ENCODE data around the gene ETFRF1. TPM values are rescaled to one million over a fixed set of nuclear protein-coding genes. Genes with fewer than 3 reads are reported as not detected.

ETFRF1 gene
- total RNA-seq, 4 donors from 2014 or later = 13.8 to 43.7 (median 32.5) TPM

GRCh38 chr12:25236190-25236589, 41.2 kb downstream of the ETFRF1 start:
- no peak overlapping the region for H3K27ac ChIP-seq
- no peak for TF ChIP-seq CTCF (IDR thresholded peaks at IDR 0.05)
- TF ChIP-seq POLR2A (IDR thresholded peaks at IDR 0.05) = no peak

GRCh38 chr12:25236626-25237025, 41.6 kb downstream of the ETFRF1 start:
- Histone ChIP-seq H3K4me3 (no peak overlapping the region), H3K9me3 (no peaks in the 10 kb centered on the region), H3K4me1 (no peaks in the 10 kb centered on the region), H3K36me3 (peaks cover 0 to 13% (median 0%) of the 10 kb centered on the region in 3 donors), H3K27me3 (no peaks in the 10 kb centered on the region), H3K27ac (no peak overlapping the region)
- DNase-seq = no peak
- TF ChIP-seq CTCF (IDR thresholded peaks at IDR 0.05) (no peak), POLR2A (IDR thresholded peaks at IDR 0.05) (no peak)

More at GRCh38 chr12:25236190-25236589, 41.2 kb downstream of the ETFRF1 start:
- Histone ChIP-seq H3K9me3 (no peaks in the 10 kb centered on the region), H3K4me1 (no peaks in the 10 kb centered on the region), H3K4me3 (no peak overlapping the region), H3K36me3 (peaks cover 0 to 13% (median 0%) of the 10 kb centered on the region in 3 donors), H3K27me3 (no peaks in the 10 kb centered on the region)
- no peak for DNase-seq

- H3K4me1 ChIP-seq = no peaks in the 10 kb centered on the region
- H3K9me3 ChIP-seq = no peaks in the 10 kb centered on the region
- TF ChIP-seq POLR2A (IDR thresholded peaks at IDR 0.05) (no peak), CTCF (IDR thresholded peaks at IDR 0.05) (peak; percentile 30 to 74 (median 64))
- no peak overlapping the region for H3K4me3 ChIP-seq
- no peak for DNase-seq
- H3K27ac ChIP-seq = no peak overlapping the region
- peaks cover 0 to 11% (median 0%) of the 10 kb centered on the region in 3 donors for H3K36me3 ChIP-seq
- H3K27me3 ChIP-seq = no peaks in the 10 kb centered on the region
Measured at GRCh38 chr12:25241167-25242020, 46.4 kb downstream of the ETFRF1 start.

GRCh38 chr12:25242981-25243679, 48.1 kb downstream of the ETFRF1 start:
- TF ChIP-seq POLR2A (IDR thresholded peaks at IDR 0.05) = no peak
- TF ChIP-seq CTCF (IDR thresholded peaks at IDR 0.05) = peak in 1 of 6 experiments; percentile 3
- no peak overlapping the region for H3K4me3 ChIP-seq
- no peaks in the 10 kb centered on the region for H3K4me1 ChIP-seq
- H3K27me3 ChIP-seq = no peaks in the 10 kb centered on the region
- peak in 1 of 3 donors; percentile 64 for DNase-seq
- H3K36me3 ChIP-seq = peaks cover 0 to 4% (median 0%) of the 10 kb centered on the region in 3 donors
- H3K27ac ChIP-seq = peak overlapping the region in 2 of 4 donors; percentile 39 to 44
- no peaks in the 10 kb centered on the region for H3K9me3 ChIP-seq

GRCh38 chr12:25243680-25243990, 48.6 kb downstream of the ETFRF1 start:
- Histone ChIP-seq H3K36me3 (peaks cover 0 to 4% (median 0%) of the 10 kb centered on the region in 3 donors), H3K27me3 (no peaks in the 10 kb centered on the region), H3K4me1 (peaks cover 0 to 4% (median under 1%) of the 10 kb centered on the region in 4 donors), H3K4me3 (no peak overlapping the region), H3K27ac (peak overlapping the region in 2 of 4 donors; percentile 39 to 44), H3K9me3 (no peaks in the 10 kb centered on the region)
- TF ChIP-seq CTCF (IDR thresholded peaks at IDR 0.05) (no peak), POLR2A (IDR thresholded peaks at IDR 0.05) (no peak)
- DNase-seq = no peak
